WTC11 (cell line): ENCODE measurements around the gene SATB1. TPM values are rescaled to one million over a fixed set of nuclear protein-coding genes. Genes with fewer than 3 reads are reported as not detected.
A peak's percentile ranks its signal among the peaks of the same experiment; 100 is the strongest.

ENCODE experiments used
- ATAC-seq: fragments of 200-7000 bp; cut with Tn5 transposase; 2 replicates; pipeline ENCODE4 v1.10.0; 2021; ENCODE audit warnings: mild to moderate bottlenecking, moderate library complexity
- CTCF ChIA-PET: fragments of 300-600 bp; sonication (Branson Sonifier 250); formaldehyde crosslinking; loops from one replicate; lab custom pipeline; 2021; ENCODE audit warnings: antibody characterized with exemption; lab: Charles Lee
- POLR2A ChIA-PET: fragments of 350-600 bp; sonication (Branson Sonifier 250); formaldehyde crosslinking; loops from one replicate; lab custom pipeline; 2021; ENCODE audit warnings: antibody characterized with exemption; lab: Charles Lee
- DNase-seq: peaks from one replicate; pipeline ENCODE4 v3.0.0; 2021; ENCODE audit warnings: low spot score
- H3K27ac Mint-ChIP-seq: 2 replicates; pipeline ENCODE4 v1.8.0; 2021; ENCODE audit warnings: mixed read lengths
- H3K27me3 Mint-ChIP-seq: 2 replicates; pipeline ENCODE4 v1.8.0; 2021; ENCODE audit warnings: low read depth, mild to moderate bottlenecking, moderate library complexity, mixed read lengths
- H3K36me3 Mint-ChIP-seq: 2 replicates; pipeline ENCODE4 v1.8.0; 2021; ENCODE audit warnings: mixed read lengths
- H3K4me1 Mint-ChIP-seq: 2 replicates; pipeline ENCODE4 v1.8.0; 2022; ENCODE audit warnings: mixed read lengths
- H3K4me3 Mint-ChIP-seq: 2 replicates; pipeline ENCODE4 v1.8.0; 2021; ENCODE audit warnings: mild to moderate bottlenecking, moderate library complexity, mixed read lengths
- H3K9me3 Mint-ChIP-seq: 2 replicates; pipeline ENCODE4 v1.8.0; 2021; ENCODE audit warnings: mixed read lengths
- EMX1 ChIP-seq: fragments of 250-450 bp; sonication (Bioruptor Pico); IDR thresholded peaks from 2 replicates; pipeline ENCODE4 v1.8.0; 2021; ENCODE audit warnings: mild to moderate bottlenecking
- FOXK1 ChIP-seq: sonication (generic); formaldehyde crosslinking; IDR thresholded peaks from 2 replicates; pipeline ENCODE4 v1.8.0; 2022; ENCODE audit warnings: mild to moderate bottlenecking, moderate library complexity, missing genetic modification reagents
- FOXP1 ChIP-seq: sonication (generic); formaldehyde crosslinking; IDR thresholded peaks from 2 replicates; pipeline ENCODE4 v1.8.0; 2022; ENCODE audit warnings: missing genetic modification reagents, mild to moderate bottlenecking, moderate library complexity, borderline replicate concordance
- KAT7 ChIP-seq: sonication (generic); formaldehyde crosslinking; IDR thresholded peaks from 2 replicates; pipeline ENCODE4 v1.8.1; 2023; ENCODE audit warnings: missing genetic modification reagents, mild to moderate bottlenecking, borderline replicate concordance
- MAX ChIP-seq: sonication (generic); formaldehyde crosslinking; IDR thresholded peaks from 2 replicates; pipeline ENCODE4 v1.8.0; 2022; ENCODE audit warnings: mild to moderate bottlenecking, missing genetic modification reagents
- NFYB ChIP-seq: sonication (generic); formaldehyde crosslinking; conservative IDR thresholded peaks from 2 replicates; pipeline ENCODE4 v1.8.0; 2022; ENCODE audit warnings: low read depth, missing genetic modification reagents
- NR1H2 ChIP-seq: sonication (generic); formaldehyde crosslinking; IDR thresholded peaks from 2 replicates; pipeline ENCODE4 v1.9.0; 2021; ENCODE audit warnings: mild to moderate bottlenecking, moderate library complexity, missing genetic modification reagents
- NR3C1 ChIP-seq: sonication (generic); formaldehyde crosslinking; conservative IDR thresholded peaks from 2 replicates; pipeline ENCODE4 v1.8.1; 2023; ENCODE audit warnings: low read depth, mild to moderate bottlenecking, missing genetic modification reagents
- SMAD3 ChIP-seq: sonication (generic); formaldehyde crosslinking; IDR thresholded peaks from 2 replicates; pipeline ENCODE4 v1.8.0; 2022; ENCODE audit warnings: missing genetic modification reagents, mild to moderate bottlenecking, borderline replicate concordance
- STAT6 ChIP-seq: sonication (generic); formaldehyde crosslinking; conservative IDR thresholded peaks from 2 replicates; pipeline ENCODE4 v1.8.1; 2023; ENCODE audit warnings: mild to moderate bottlenecking, low read depth, missing genetic modification reagents, moderate library complexity
- USF2 ChIP-seq: sonication (generic); formaldehyde crosslinking; IDR thresholded peaks from 2 replicates; pipeline ENCODE4 v1.8.1; 2023; ENCODE audit warnings: mild to moderate bottlenecking, missing genetic modification reagents, moderate library complexity
- ZNF317 ChIP-seq: sonication (generic); formaldehyde crosslinking; IDR thresholded peaks from 2 replicates; pipeline ENCODE4 v1.8.1; 2023; ENCODE audit warnings: low read depth, mild to moderate bottlenecking, moderate library complexity, missing genetic modification reagents, borderline replicate concordance
- total RNA-seq: library from RNA; stranded (reverse); gene quantifications from 3 replicates; pipeline ENCODE4 v1.2.3, GENCODE V29; 2021
- TF ChIP-seq, protein P1 (sequence below): sonication (generic); formaldehyde crosslinking; IDR thresholded peaks from 2 replicates; pipeline ENCODE4 v1.8.0; 2022; ENCODE audit warnings: mild to moderate bottlenecking, missing genetic modification reagents
- TF ChIP-seq, protein P2 (sequence below): sonication (generic); formaldehyde crosslinking; conservative IDR thresholded peaks from 2 replicates; pipeline ENCODE4 v1.8.1; 2022; ENCODE audit warnings: mild to moderate bottlenecking, missing genetic modification reagents
- TF ChIP-seq, protein P3 (sequence below): fragments of 250-450 bp; sonication (Bioruptor Pico); IDR thresholded peaks from 2 replicates; pipeline ENCODE4 v1.9.0; 2021; ENCODE audit warnings: mild to moderate bottlenecking
- TF ChIP-seq, protein P4 (sequence below): sonication (generic); formaldehyde crosslinking; IDR thresholded peaks from 2 replicates; pipeline ENCODE4 v1.8.1; 2022; ENCODE audit warnings: missing genetic modification reagents, borderline replicate concordance
- TF ChIP-seq, protein P5 (sequence below): sonication (generic); formaldehyde crosslinking; IDR thresholded peaks from 2 replicates; pipeline ENCODE4 v1.8.0; 2023; ENCODE audit warnings: missing genetic modification reagents

The SATB1 gene
- total RNA-seq, 1 experiment from 2014 or later = 36.2 TPM

DNA sequence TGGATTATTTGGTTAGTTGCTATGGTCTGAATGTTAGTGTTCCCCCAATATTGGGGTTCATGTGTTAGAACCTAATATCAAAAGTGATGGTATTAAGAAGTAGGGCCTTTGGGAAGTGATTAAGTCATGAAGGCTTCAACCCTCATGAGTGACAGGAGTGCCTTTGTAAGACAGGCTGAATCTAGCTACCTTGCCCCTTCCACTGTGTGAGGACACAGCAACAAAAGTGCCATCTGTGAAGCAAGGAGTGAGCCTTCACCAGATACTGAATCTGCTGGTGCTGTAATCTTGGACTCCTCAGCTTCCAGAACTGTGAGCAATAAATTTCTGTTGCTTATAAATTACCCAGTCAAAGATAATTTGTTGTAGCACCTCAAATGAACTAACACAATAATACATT lies 22.6 kb upstream of the SATB1 start:
- no peak for ATAC-seq
- Mint-ChIP-seq H3K9me3 (peaks cover 29% of the 10 kb centered on the region), H3K27me3 (peaks cover 9% of the 10 kb centered on the region), H3K36me3 (peaks cover 34% of the 10 kb centered on the region), H3K4me1 (peaks cover 32% of the 10 kb centered on the region), H3K4me3 (no peak overlapping the region), H3K27ac (no peak overlapping the region)
- no peak for DNase-seq
- no peak for TF ChIP-seq FOXK1 (CRISPR knock-in tag)
- TF ChIP-seq NR1H2 = no peak
- TF ChIP-seq NFYB (CRISPR knock-in tag) = no peak
- TF ChIP-seq, protein P1, sequence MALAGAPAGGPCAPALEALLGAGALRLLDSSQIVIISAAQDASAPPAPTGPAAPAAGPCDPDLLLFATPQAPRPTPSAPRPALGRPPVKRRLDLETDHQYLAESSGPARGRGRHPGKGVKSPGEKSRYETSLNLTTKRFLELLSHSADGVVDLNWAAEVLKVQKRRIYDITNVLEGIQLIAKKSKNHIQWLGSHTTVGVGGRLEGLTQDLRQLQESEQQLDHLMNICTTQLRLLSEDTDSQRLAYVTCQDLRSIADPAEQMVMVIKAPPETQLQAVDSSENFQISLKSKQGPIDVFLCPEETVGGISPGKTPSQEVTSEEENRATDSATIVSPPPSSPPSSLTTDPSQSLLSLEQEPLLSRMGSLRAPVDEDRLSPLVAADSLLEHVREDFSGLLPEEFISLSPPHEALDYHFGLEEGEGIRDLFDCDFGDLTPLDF = no peak
- TF ChIP-seq, protein P2, sequence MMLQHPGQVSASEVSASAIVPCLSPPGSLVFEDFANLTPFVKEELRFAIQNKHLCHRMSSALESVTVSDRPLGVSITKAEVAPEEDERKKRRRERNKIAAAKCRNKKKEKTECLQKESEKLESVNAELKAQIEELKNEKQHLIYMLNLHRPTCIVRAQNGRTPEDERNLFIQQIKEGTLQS (CRISPR knock-in tag) = no peak
- no peak for TF ChIP-seq ZNF317 (CRISPR knock-in tag)
- TF ChIP-seq, protein P3, sequence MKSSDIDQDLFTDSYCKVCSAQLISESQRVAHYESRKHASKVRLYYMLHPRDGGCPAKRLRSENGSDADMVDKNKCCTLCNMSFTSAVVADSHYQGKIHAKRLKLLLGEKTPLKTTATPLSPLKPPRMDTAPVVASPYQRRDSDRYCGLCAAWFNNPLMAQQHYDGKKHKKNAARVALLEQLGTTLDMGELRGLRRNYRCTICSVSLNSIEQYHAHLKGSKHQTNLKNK (CRISPR knock-in tag) = no peak
- ChIA-PET POLR2A (no interaction called here), CTCF (interaction anchor here (1.9 kb wide), 1 partner anchor 310 kb away, joined by 9 read pairs; no protein-coding TSS in a partner anchor)

- Mint-ChIP-seq H3K27me3 (peaks cover 12% of the 10 kb centered on the region), H3K27ac (peak overlapping the region; percentile 64; the same call in 1 of the 2 replicates), H3K4me1 (peaks cover 33% of the 10 kb centered on the region), H3K4me3 (peak overlapping the region; percentile 87), H3K36me3 (peaks cover 34% of the 10 kb centered on the region), H3K9me3 (peaks cover 29% of the 10 kb centered on the region)
- no peak for DNase-seq
- TF ChIP-seq EMX1 (CRISPR knock-in tag) = no peak
- peak; percentile 11; the same call in 1 of the 2 replicates for ATAC-seq
- CTCF ChIA-PET = interaction anchor here (0.6 to 1.9 kb wide), 5 partner anchors 10 to 312 kb away, joined by 3 to 10 read pairs (median 3); no protein-coding TSS in a partner anchor
- POLR2A ChIA-PET = no interaction called here
Observed at GRCh38 chr3:18446149-18446825, 21.1 kb upstream of the SATB1 start.

DNA sequence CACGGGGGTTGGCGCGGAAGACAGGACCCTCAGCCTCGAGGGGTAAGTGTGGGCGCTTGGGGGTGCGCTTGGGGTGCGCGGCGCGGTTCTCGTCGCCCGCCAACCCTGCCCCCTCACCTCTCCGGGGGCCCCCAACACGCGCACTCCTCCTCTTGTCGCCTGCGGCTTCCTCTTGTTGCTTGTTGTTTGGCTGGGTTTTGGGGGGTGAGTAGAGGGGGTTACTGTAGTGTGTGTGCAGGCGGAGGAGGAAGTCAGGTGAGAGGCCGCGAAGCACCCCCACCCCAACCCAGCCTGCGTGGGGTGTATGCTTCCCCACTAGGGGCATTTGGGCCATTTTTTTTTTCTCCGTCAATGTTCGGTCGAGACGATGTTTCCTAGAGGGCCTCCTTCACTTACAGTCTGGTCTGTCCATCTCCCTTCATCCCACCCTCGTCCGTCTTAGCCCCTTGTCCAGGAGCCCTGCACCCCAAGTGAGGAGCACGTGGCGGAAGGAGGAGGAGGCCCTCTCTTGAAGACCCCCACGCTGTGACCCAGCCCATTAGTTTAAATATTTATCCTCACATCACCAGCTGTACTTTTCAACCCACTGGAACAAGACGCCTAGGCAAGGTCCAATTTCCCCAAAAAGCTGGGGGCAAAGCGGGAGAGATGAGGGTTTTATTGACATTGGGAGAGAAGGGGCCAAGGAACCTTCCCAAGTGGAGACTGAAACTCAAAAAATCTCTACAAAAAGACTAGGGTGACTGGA lies 20.4 kb upstream of the SATB1 start:
- ATAC-seq = peak; percentile 8
- peak overlapping the region; percentile 87 for H3K4me3 Mint-ChIP-seq
- TF ChIP-seq MAX (CRISPR knock-in tag) (peak; percentile 81), USF2 (CRISPR knock-in tag) (peak; percentile 40), FOXP1 (CRISPR knock-in tag) (0 out of 2 replicates have a peak, but pooled peaks have one; percentile 8), KAT7 (CRISPR knock-in tag) (no peak), SMAD3 (CRISPR knock-in tag) (peak; percentile 41; the same call in 1 of the 2 replicates), STAT6 (no peak), NR3C1 (no peak)
- TF ChIP-seq, protein P4, sequence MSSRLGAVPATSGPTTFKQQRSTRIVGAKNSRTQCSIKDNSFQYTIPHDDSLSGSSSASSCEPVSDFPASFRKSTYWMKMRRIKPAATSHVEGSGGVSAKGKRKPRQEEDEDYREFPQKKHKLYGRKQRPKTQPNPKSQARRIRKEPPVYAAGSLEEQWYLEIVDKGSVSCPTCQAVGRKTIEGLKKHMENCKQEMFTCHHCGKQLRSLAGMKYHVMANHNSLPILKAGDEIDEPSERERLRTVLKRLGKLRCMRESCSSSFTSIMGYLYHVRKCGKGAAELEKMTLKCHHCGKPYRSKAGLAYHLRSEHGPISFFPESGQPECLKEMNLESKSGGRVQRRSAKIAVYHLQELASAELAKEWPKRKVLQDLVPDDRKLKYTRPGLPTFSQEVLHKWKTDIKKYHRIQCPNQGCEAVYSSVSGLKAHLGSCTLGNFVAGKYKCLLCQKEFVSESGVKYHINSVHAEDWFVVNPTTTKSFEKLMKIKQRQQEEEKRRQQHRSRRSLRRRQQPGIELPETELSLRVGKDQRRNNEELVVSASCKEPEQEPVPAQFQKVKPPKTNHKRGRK (CRISPR knock-in tag) = no peak
- TF ChIP-seq, protein P5, sequence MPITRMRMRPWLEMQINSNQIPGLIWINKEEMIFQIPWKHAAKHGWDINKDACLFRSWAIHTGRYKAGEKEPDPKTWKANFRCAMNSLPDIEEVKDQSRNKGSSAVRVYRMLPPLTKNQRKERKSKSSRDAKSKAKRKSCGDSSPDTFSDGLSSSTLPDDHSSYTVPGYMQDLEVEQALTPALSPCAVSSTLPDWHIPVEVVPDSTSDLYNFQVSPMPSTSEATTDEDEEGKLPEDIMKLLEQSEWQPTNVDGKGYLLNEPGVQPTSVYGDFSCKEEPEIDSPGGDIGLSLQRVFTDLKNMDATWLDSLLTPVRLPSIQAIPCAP = 0 out of 2 replicates have a peak, but pooled peaks have one; percentile 19

More for the DNA sequence above, 20.4 kb upstream of the SATB1 start:
- CTCF ChIA-PET = interaction anchor here (0.6 to 1.9 kb wide), 9 partner anchors 9 to 528 kb away, joined by 3 to 10 read pairs (median 4); no protein-coding TSS in a partner anchor
- Mint-ChIP-seq H3K27me3 (peaks cover 12% of the 10 kb centered on the region), H3K27ac (peak overlapping the region; percentile 64), H3K36me3 (peaks cover 31% of the 10 kb centered on the region), H3K4me1 (peaks cover 30% of the 10 kb centered on the region), H3K9me3 (peaks cover 26% of the 10 kb centered on the region)
- POLR2A ChIA-PET = no interaction called here
- no peak for DNase-seq
